Measurements from ENCODE around the gene IKZF5.

DNA sequence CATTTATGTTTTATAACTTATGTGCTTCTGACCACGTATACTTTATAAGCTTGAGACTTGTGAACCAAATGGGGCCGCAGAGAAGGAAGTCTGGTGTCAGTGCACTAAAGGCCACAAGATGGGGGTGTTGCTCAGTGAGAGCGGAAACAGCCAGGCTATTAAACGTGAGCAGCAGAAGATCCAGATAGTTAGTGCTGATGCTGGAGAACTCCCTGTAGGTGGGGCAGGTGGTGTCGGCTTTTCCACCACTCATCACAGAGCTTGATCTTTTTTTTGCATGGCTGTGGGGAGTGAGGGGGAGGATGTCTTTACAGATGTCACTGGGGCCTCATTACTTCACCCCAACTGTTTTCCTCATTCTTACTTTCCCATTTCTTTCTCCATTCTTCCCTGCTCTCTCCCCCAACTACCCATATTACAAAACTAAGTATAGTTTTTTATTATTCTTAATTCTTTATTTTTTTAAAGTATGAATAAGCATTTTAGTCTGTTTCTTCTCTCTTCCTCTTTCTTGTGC, 34.9 kb upstream of the IKZF5 start:
- TF ChIP-seq, protein P1, sequence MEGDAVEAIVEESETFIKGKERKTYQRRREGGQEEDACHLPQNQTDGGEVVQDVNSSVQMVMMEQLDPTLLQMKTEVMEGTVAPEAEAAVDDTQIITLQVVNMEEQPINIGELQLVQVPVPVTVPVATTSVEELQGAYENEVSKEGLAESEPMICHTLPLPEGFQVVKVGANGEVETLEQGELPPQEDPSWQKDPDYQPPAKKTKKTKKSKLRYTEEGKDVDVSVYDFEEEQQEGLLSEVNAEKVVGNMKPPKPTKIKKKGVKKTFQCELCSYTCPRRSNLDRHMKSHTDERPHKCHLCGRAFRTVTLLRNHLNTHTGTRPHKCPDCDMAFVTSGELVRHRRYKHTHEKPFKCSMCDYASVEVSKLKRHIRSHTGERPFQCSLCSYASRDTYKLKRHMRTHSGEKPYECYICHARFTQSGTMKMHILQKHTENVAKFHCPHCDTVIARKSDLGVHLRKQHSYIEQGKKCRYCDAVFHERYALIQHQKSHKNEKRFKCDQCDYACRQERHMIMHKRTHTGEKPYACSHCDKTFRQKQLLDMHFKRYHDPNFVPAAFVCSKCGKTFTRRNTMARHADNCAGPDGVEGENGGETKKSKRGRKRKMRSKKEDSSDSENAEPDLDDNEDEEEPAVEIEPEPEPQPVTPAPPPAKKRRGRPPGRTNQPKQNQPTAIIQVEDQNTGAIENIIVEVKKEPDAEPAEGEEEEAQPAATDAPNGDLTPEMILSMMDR (IDR thresholded peaks at IDR 0.05) = no peak
- no peak for TF ChIP-seq POLR2A (IDR thresholded peaks at IDR 0.05)

Data from lower leg skin (tissue), 3 donors.